Mesenchymal stem cell (in vitro differentiated cells and primary cell): ENCODE results near the gene SEMA3A.
A peak's percentile ranks its signal among the peaks of the same experiment; 100 is the strongest.

Experiments used
- DNase-seq: peaks from one replicate; pipeline ENCODE4 v3.0.0-alpha.2; 2013
- H2AFZ ChIP-seq: one replicate; pipeline ENCODE4 v1.6.1; 2013; ENCODE audit warnings: low read depth, mild to moderate bottlenecking, control low read depth, inconsistent platforms, low read length, moderate library complexity
- H2AK5ac ChIP-seq: 2 replicates; pipeline ENCODE4 v1.6.1; 2013; ENCODE audit warnings: low read length, moderate library complexity, mild to moderate bottlenecking, inconsistent platforms; ENCODE audit not compliant: severe bottlenecking
- H2BK120ac ChIP-seq: one replicate; pipeline ENCODE4 v1.6.1; 2013; ENCODE audit warnings: low read depth, mild to moderate bottlenecking, inconsistent platforms, low read length, moderate library complexity
- H2BK12ac ChIP-seq, 2 experiments: one replicate each; pipeline ENCODE4 v1.6.1; 2013; ENCODE audit warnings: inconsistent platforms in 2 of 2, low read length in 2 of 2, mild to moderate bottlenecking in 2 of 2, moderate library complexity in 2 of 2, control low read depth in 1 of 2
- H2BK15ac ChIP-seq: one replicate; pipeline ENCODE4 v1.6.1; 2013; ENCODE audit warnings: mild to moderate bottlenecking, low read depth, inconsistent platforms; ENCODE audit not compliant: poor library complexity, severe bottlenecking
- H2BK5ac ChIP-seq: 2 replicates; pipeline ENCODE4 v1.6.1; 2013; ENCODE audit warnings: low read depth, mild to moderate bottlenecking, low read length, control low read depth, inconsistent platforms; ENCODE audit not compliant: poor library complexity, severe bottlenecking
- H3K14ac ChIP-seq, 2 experiments: one replicate each; pipeline ENCODE4 v1.6.1; 2013; ENCODE audit warnings: inconsistent platforms in 2 of 2, low read length in 2 of 2, control low read depth in 1 of 2, mild to moderate bottlenecking in 1 of 2, moderate library complexity in 1 of 2
- H3K18ac ChIP-seq, 2 experiments: one replicate each; pipeline ENCODE4 v1.6.1; 2013; ENCODE audit warnings: inconsistent platforms in 2 of 2, low read length in 2 of 2, control low read depth in 1 of 2, low read depth in 1 of 2, mild to moderate bottlenecking in 1 of 2
- H3K23ac ChIP-seq, 2 experiments: one replicate each; pipeline ENCODE4 v1.6.1; 2013; ENCODE audit warnings: inconsistent platforms in 2 of 2, low read length in 2 of 2, mild to moderate bottlenecking in 2 of 2, moderate library complexity in 2 of 2, control low read depth in 1 of 2
- H3K27ac ChIP-seq: 2 replicates; pipeline ENCODE4 v1.5.1; 2013; ENCODE audit warnings: mild to moderate bottlenecking, moderate library complexity, low read length, control low read depth, inconsistent platforms; ENCODE audit not compliant: poor library complexity, severe bottlenecking
- H3K27me3 ChIP-seq, 2 experiments: 2 replicates each; pipeline versions ENCODE4 v1.6.1 to v1.7.0; 2013; ENCODE audit warnings: low read length in 2 of 2, mild to moderate bottlenecking in 2 of 2, moderate library complexity in 2 of 2, control low read depth in 1 of 2, inconsistent platforms in 1 of 2; ENCODE audit not compliant: control insufficient read depth in 1 of 2, insufficient read depth in 1 of 2
- H3K36me3 ChIP-seq, 2 experiments: 2 replicates each; pipeline versions ENCODE4 v1.6.1 to v1.7.0; 2013; ENCODE audit warnings: low read length in 2 of 2, control low read depth in 1 of 2, inconsistent platforms in 1 of 2, low read depth in 1 of 2, mild to moderate bottlenecking in 1 of 2; ENCODE audit not compliant: insufficient read depth in 2 of 2, control insufficient read depth in 1 of 2
- H3K4ac ChIP-seq, 2 experiments: one replicate each; pipeline ENCODE4 v1.6.1; 2013; ENCODE audit warnings: inconsistent platforms in 2 of 2, low read length in 2 of 2, mild to moderate bottlenecking in 2 of 2, moderate library complexity in 2 of 2, control low read depth in 1 of 2, low read depth in 1 of 2
- H3K4me1 ChIP-seq: 2 replicates; pipeline ENCODE4 v1.6.1; 2013; ENCODE audit warnings: low read depth, low read length, control low read depth; ENCODE audit not compliant: control insufficient read depth, insufficient read depth
- H3K4me2 ChIP-seq: 2 replicates; pipeline ENCODE4 v1.6.1; 2013; ENCODE audit warnings: low read length, mild to moderate bottlenecking, inconsistent platforms; ENCODE audit not compliant: poor library complexity, severe bottlenecking
- H3K4me3 ChIP-seq, 2 experiments: 2 replicates each; pipeline versions ENCODE4 v1.5.1 to v1.7.0; 2013; ENCODE audit warnings: low read length in 2 of 2, mild to moderate bottlenecking in 2 of 2, control low read depth in 1 of 2, low read depth in 1 of 2; ENCODE audit not compliant: insufficient read depth in 1 of 2
- H3K79me1 ChIP-seq: replicated peaks from 2 replicates; pipeline ENCODE4 v1.6.1; 2013; ENCODE audit warnings: mild to moderate bottlenecking, control low read depth, low read length, inconsistent platforms; ENCODE audit not compliant: poor library complexity, severe bottlenecking
- H3K9ac ChIP-seq: 2 replicates; pipeline ENCODE4 v1.7.0; 2013; ENCODE audit warnings: mild to moderate bottlenecking, low read length, moderate library complexity
- H3K9me3 ChIP-seq: 2 replicates; pipeline ENCODE4 v1.7.0; 2013; ENCODE audit warnings: mild to moderate bottlenecking, low read length; ENCODE audit not compliant: control insufficient read depth
- H4K8ac ChIP-seq: one replicate; pipeline ENCODE4 v1.6.1; 2013; ENCODE audit warnings: inconsistent platforms, mild to moderate bottlenecking, low read length, moderate library complexity
- H4K91ac ChIP-seq: one replicate; pipeline ENCODE4 v1.6.1; 2013; ENCODE audit warnings: mild to moderate bottlenecking, low read length, inconsistent platforms
- WGBS: methylation state at CpG from one replicate; pipeline ENCODE4 v1.1.7; 2013; ENCODE audit warnings: mixed read lengths; 5-methylcytosine and 5-hydroxymethylcytosine counted together

The SEMA3A gene

GRCh38 chr7:84162125-84162524 lies 32.5 kb downstream of the SEMA3A start:
- Histone ChIP-seq H3K23ac (no peak overlapping the region), H2BK15ac (no peak overlapping the region), H3K27me3 (no peaks in the 10 kb centered on the region), H4K91ac (no peak overlapping the region), H3K9me3 (no peaks in the 10 kb centered on the region), H3K18ac (no peak overlapping the region), H2AK5ac (no peak overlapping the region), H2BK12ac (no peak overlapping the region), H3K36me3 (no peaks in the 10 kb centered on the region), H3K27ac (no peak overlapping the region), H3K4me3 (no peak overlapping the region), H3K14ac (no peak overlapping the region), H3K79me1 (peaks cover 10% of the 10 kb centered on the region), H3K4me2 (no peak overlapping the region), H2BK5ac (no peak overlapping the region), H3K9ac (no peak overlapping the region), H2AFZ (no peak overlapping the region), H4K8ac (no peak overlapping the region), H3K4me1 (no peaks in the 10 kb centered on the region), H2BK120ac (no peak overlapping the region), H3K4ac (peak overlapping the region in 1 of 2 experiments; percentile 37)
- no peak for DNase-seq

GRCh38 chr7:84161398-84161797 lies 33.2 kb downstream of the SEMA3A start:
- Histone ChIP-seq H3K9ac (no peak overlapping the region), H3K14ac (no peak overlapping the region), H3K79me1 (peaks cover 9% of the 10 kb centered on the region), H2BK5ac (no peak overlapping the region), H3K4me2 (no peak overlapping the region), H4K91ac (no peak overlapping the region), H4K8ac (no peak overlapping the region), H3K18ac (no peak overlapping the region), H2AFZ (no peak overlapping the region), H2AK5ac (no peak overlapping the region), H3K36me3 (no peaks in the 10 kb centered on the region), H3K4me1 (no peaks in the 10 kb centered on the region), H3K27ac (no peak overlapping the region), H3K23ac (no peak overlapping the region), H3K27me3 (no peaks in the 10 kb centered on the region), H2BK12ac (no peak overlapping the region), H3K4me3 (no peak overlapping the region), H2BK120ac (no peak overlapping the region), H3K4ac (no peak overlapping the region), H3K9me3 (no peaks in the 10 kb centered on the region), H2BK15ac (no peak overlapping the region)
- no CpG with 5 or more reads among the region's 1 CpG for whole genome bisulfite sequencing
- no peak for DNase-seq

DNA sequence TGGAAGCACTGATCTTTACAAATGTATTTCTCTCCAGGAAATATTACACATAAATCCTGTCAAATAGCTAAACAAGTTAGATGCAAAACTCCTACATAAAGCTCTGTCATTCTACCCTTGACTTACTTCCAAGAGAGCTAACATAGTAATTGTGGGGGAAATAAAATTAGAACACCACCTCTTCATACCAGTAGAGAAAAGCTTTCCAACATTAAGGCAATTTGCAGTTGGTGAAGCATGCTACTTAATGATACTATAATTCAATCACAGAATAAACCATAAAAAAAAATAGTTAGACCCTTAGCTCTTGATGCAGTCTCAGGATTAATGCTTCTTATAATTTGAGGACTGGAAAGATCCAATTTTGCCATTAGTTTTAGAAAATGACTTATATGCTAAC lies 35.2 kb downstream of the SEMA3A start:
- DNase-seq = no peak
- Histone ChIP-seq H2AFZ (no peak overlapping the region), H3K4me1 (no peaks in the 10 kb centered on the region), H3K4me2 (no peak overlapping the region), H4K8ac (no peak overlapping the region), H3K4me3 (no peak overlapping the region), H3K14ac (no peak overlapping the region), H2BK120ac (no peak overlapping the region), H2BK15ac (no peak overlapping the region), H3K9ac (no peak overlapping the region), H2BK12ac (no peak overlapping the region), H2BK5ac (no peak overlapping the region), H3K4ac (no peak overlapping the region), H3K18ac (no peak overlapping the region), H3K36me3 (no peaks in the 10 kb centered on the region), H2AK5ac (no peak overlapping the region), H3K9me3 (no peaks in the 10 kb centered on the region), H3K79me1 (peaks cover 6% of the 10 kb centered on the region), H3K27me3 (no peaks in the 10 kb centered on the region), H3K27ac (no peak overlapping the region), H4K91ac (no peak overlapping the region), H3K23ac (no peak overlapping the region)

GRCh38 chr7:84157171-84157570 lies 37.4 kb downstream of the SEMA3A start:
- no peak overlapping the region for H3K23ac ChIP-seq
- H3K4me2 ChIP-seq = no peak overlapping the region
- H3K4ac ChIP-seq = no peak overlapping the region
- no peak overlapping the region for H2BK15ac ChIP-seq
- no peak overlapping the region for H3K4me3 ChIP-seq
- H3K14ac ChIP-seq = no peak overlapping the region
- no peak overlapping the region for H2BK120ac ChIP-seq
- no peak overlapping the region for H2BK5ac ChIP-seq
- no peak overlapping the region for H4K8ac ChIP-seq
- H3K79me1 ChIP-seq = peaks cover 6% of the 10 kb centered on the region
- WGBS = 76% methylated on average over 4 of the region's 4 CpGs
- no peak overlapping the region for H4K91ac ChIP-seq
- H3K9me3 ChIP-seq = no peaks in the 10 kb centered on the region
- no peak overlapping the region for H2BK12ac ChIP-seq
- no peaks in the 10 kb centered on the region for H3K36me3 ChIP-seq
- H3K18ac ChIP-seq = no peak overlapping the region
- no peak overlapping the region for H3K27ac ChIP-seq
- DNase-seq = no peak
- H2AK5ac ChIP-seq = no peak overlapping the region
- no peaks in the 10 kb centered on the region for H3K4me1 ChIP-seq
- no peak overlapping the region for H2AFZ ChIP-seq
- no peaks in the 10 kb centered on the region for H3K27me3 ChIP-seq
- no peak overlapping the region for H3K9ac ChIP-seq
